ENCODE results near the gene MMP17. TPM values are rescaled to one million over a fixed set of nuclear protein-coding genes. Genes with fewer than 3 reads are reported as not detected.

The MMP17 gene
- total and polyA plus RNA-seq, 4 donors = 0.17 to 0.37 (median 0.24) TPM; not detected in 1

GRCh38 chr12:131863711-131864396, 35.7 kb downstream of the MMP17 start:
- Histone ChIP-seq H3K9me3 (ENCODE audit: control insufficient read depth in 4 of 4, low read length in 3 of 4) (no peaks in the 10 kb centered on the region), H3K27ac (ENCODE audit: low read depth in 1 of 2, low read length in 2 of 2) (no peak overlapping the region), H3K4me3 (ENCODE audit: low read depth in 1 of 3, low read length in 3 of 3) (no peak overlapping the region), H3K27me3 (ENCODE audit: control insufficient read depth in 4 of 4, insufficient read depth in 4 of 4, low read length in 3 of 4) (no peaks in the 10 kb centered on the region), H3K9ac (ENCODE audit: low read depth in 1 of 2, low read length in 2 of 2) (no peak overlapping the region), H3K4me1 (ENCODE audit: control insufficient read depth in 4 of 4, insufficient read depth in 4 of 4, low read length in 3 of 4) (peaks cover 15 to 35% (median 29%) of the 10 kb centered on the region in 4 donors), H3K36me3 (ENCODE audit: control insufficient read depth in 4 of 4, insufficient read depth in 3 of 4, low read depth in 1 of 4, low read length in 3 of 4) (no peaks in the 10 kb centered on the region)
- WGBS = 88% methylated on average over 24 of the region's 24 CpGs
- TF ChIP-seq HNF4A (conservative IDR thresholded peaks at IDR 0.05) (no peak), FOXA2 (IDR thresholded peaks at IDR 0.05) (no peak), REST (IDR thresholded peaks at IDR 0.05) (no peak), SP1 (IDR thresholded peaks at IDR 0.05) (no peak), RXRA (IDR thresholded peaks at IDR 0.05) (no peak), CTCF (IDR thresholded peaks at IDR 0.05; ENCODE audit: low read depth, low read length, missing input control) (no peak), ATF3 (IDR thresholded peaks at IDR 0.05) (no peak), MAX (IDR thresholded peaks at IDR 0.05) (no peak)
- no peak for DNase-seq (ENCODE audit: low spot score)

GRCh38 chr12:131864469-131864868, 36.3 kb downstream of the MMP17 start:
- Histone ChIP-seq H3K9ac (ENCODE audit: low read depth in 1 of 2, low read length in 2 of 2) (no peak overlapping the region), H3K4me3 (ENCODE audit: low read depth in 1 of 3, low read length in 3 of 3) (no peak overlapping the region), H3K9me3 (ENCODE audit: control insufficient read depth in 4 of 4, low read length in 3 of 4) (no peaks in the 10 kb centered on the region), H3K4me1 (ENCODE audit: control insufficient read depth in 4 of 4, insufficient read depth in 4 of 4, low read length in 3 of 4) (peaks cover 15 to 35% (median 29%) of the 10 kb centered on the region in 4 donors), H3K27ac (ENCODE audit: low read depth in 1 of 2, low read length in 2 of 2) (no peak overlapping the region), H3K36me3 (ENCODE audit: control insufficient read depth in 4 of 4, insufficient read depth in 3 of 4, low read depth in 1 of 4, low read length in 3 of 4) (no peaks in the 10 kb centered on the region), H3K27me3 (ENCODE audit: control insufficient read depth in 4 of 4, insufficient read depth in 4 of 4, low read length in 3 of 4) (no peaks in the 10 kb centered on the region)
- WGBS = 94% methylated on average over 8 of the region's 8 CpGs
- DNase-seq (ENCODE audit: low spot score) = no peak
- no peak for TF ChIP-seq ATF3 (IDR thresholded peaks at IDR 0.05)
- TF ChIP-seq TAF1 (conservative IDR thresholded peaks at IDR 0.05) = no peak
- TF ChIP-seq MAX (IDR thresholded peaks at IDR 0.05) = no peak
- TF ChIP-seq RAD21 (IDR thresholded peaks at IDR 0.05) = no peak
- no peak for TF ChIP-seq JUND (IDR thresholded peaks at IDR 0.05)
- TF ChIP-seq NR2F2 (IDR thresholded peaks at IDR 0.05) = no peak
